Measurements from ENCODE around the gene ELMO2. TPM values are rescaled to one million over a fixed set of nuclear protein-coding genes. Genes with fewer than 3 reads are reported as not detected.

The ELMO2 gene
- total RNA-seq, 1 experiment from 2014 or later, result 28.4 TPM

DNA sequence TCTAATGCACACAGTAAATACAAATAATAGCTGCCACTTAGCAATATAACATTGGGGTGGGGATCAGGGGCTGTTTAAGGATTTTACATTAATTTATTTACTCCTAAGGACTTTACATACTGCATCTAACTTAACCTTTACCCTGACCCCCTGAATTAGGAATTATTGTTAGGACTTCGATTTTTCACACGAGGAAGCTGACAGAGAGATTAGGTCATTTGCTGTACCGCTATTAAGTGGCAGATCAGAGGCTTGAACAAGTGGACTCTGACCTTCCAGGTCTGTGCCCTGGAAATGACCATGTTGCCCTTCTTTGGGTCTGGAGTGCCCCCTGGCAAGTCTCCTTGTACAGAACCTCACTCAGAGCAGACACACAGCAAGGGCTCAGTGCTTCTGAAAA is 5.2 kb upstream of the ELMO2 start:
- Mint-ChIP-seq H3K9me3 (no peaks in the 10 kb centered on the region), H3K27me3 (ENCODE audit: low read depth) (peaks cover 16% of the 10 kb centered on the region), H3K27ac (no peak overlapping the region), H3K4me1 (peaks cover 18% of the 10 kb centered on the region), H3K36me3 (no peaks in the 10 kb centered on the region), H3K4me3 (no peak overlapping the region)
- TF ChIP-seq GRHL2 (CRISPR knock-in tag; IDR thresholded peaks at IDR 0.05; ENCODE audit: insufficient replicate concordance, severe bottlenecking) (no peak), MYBL2 (CRISPR knock-in tag; IDR thresholded peaks at IDR 0.05) (no peak), SMAD3 (CRISPR knock-in tag; IDR thresholded peaks at IDR 0.05; ENCODE audit: borderline replicate concordance) (no peak), SMAD4 (CRISPR knock-in tag; IDR thresholded peaks at IDR 0.05) (no peak)
- DNase-seq (ENCODE audit: low spot score), result no peak
- ATAC-seq, result no peak
- CTCF ChIA-PET, result interaction anchor here (0.7 to 1.5 kb wide), 4 partner anchors 11 to 204 kb away, joined by 3 to 4 read pairs (median 3); no protein-coding TSS in a partner anchor
- POLR2A ChIA-PET, result no interaction called here

DNA sequence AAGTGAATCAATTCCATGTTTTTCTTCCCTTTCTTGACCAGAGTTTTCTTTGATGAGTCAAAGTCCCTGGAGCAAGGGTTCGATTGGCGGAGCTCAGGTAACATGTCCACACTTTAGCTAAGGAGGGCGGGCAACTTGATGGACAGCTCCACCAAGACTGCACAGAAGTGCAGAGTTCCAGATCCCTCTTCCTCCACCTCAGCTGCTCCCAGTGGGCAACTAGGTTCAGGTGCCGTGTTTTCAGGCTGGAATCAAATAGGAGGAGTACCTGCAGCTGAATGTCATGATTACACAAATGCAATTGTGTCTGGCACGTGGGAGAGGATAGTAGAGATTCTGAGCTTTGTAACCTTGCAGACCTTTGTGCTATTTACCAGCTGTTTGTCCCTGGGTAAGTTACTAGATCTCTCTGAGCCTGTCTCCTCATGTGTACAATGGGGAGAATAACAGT is 1.9 kb upstream of the ELMO2 start:
- Mint-ChIP-seq H3K27me3 (ENCODE audit: low read depth) (peaks cover 16% of the 10 kb centered on the region), H3K4me3 (peak overlapping the region; percentile 93; the same call in 1 of the 2 replicates), H3K27ac (no peak overlapping the region), H3K4me1 (peaks cover 23% of the 10 kb centered on the region), H3K36me3 (no peaks in the 10 kb centered on the region), H3K9me3 (no peaks in the 10 kb centered on the region)
- TF ChIP-seq, protein P1, sequence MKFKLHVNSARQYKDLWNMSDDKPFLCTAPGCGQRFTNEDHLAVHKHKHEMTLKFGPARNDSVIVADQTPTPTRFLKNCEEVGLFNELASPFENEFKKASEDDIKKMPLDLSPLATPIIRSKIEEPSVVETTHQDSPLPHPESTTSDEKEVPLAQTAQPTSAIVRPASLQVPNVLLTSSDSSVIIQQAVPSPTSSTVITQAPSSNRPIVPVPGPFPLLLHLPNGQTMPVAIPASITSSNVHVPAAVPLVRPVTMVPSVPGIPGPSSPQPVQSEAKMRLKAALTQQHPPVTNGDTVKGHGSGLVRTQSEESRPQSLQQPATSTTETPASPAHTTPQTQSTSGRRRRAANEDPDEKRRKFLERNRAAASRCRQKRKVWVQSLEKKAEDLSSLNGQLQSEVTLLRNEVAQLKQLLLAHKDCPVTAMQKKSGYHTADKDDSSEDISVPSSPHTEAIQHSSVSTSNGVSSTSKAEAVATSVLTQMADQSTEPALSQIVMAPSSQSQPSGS (CRISPR knock-in tag; IDR thresholded peaks at IDR 0.05; ENCODE audit: borderline replicate concordance, low read depth), result no peak
- no peak for TF ChIP-seq ZNF416 (CRISPR knock-in tag; IDR thresholded peaks at IDR 0.05)
- no peak for ATAC-seq
- DNase-seq (ENCODE audit: low spot score), result no peak
- ChIA-PET POLR2A (no interaction called here), CTCF (interaction anchor here (0.8 to 1.4 kb wide), 3 partner anchors 8 to 101 kb away, joined by 3 to 6 read pairs (median 3); no protein-coding TSS in a partner anchor)

DNA sequence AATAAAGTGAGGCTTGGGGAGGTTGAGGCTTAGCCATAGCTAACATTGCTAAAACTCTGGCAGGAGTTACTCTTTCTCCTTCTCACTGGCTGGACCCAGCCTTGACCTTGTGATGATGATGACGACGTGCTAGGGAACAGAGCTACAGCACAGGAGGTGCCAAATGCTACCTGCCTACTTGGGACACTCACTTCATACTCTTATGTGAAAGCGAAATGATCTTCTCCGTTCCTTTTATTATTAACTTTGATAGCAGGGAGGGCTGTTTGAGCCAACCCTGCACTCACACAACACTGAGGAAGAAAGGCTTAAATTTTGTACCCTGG is 1.2 kb upstream of the ELMO2 start:
- CTCF ChIA-PET, result interaction anchor here (0.8 to 3.0 kb wide), 7 partner anchors 9 to 474 kb away, joined by 3 to 19 read pairs (median 6); no protein-coding TSS in a partner anchor
- Mint-ChIP-seq H3K27me3 (ENCODE audit: low read depth) (peaks cover 16% of the 10 kb centered on the region), H3K9me3 (no peaks in the 10 kb centered on the region), H3K4me1 (peaks cover 23% of the 10 kb centered on the region), H3K4me3 (peak overlapping the region; percentile 93), H3K36me3 (no peaks in the 10 kb centered on the region), H3K27ac (no peak overlapping the region)
- TF ChIP-seq PRRX2 (CRISPR knock-in tag; IDR thresholded peaks at IDR 0.05), result no peak
- TF ChIP-seq ELF4 (CRISPR knock-in tag; IDR thresholded peaks at IDR 0.05; ENCODE audit: low read depth), result no peak
- TF ChIP-seq RORB (CRISPR knock-in tag; IDR thresholded peaks at IDR 0.05), result no peak
- TF ChIP-seq, protein P2, sequence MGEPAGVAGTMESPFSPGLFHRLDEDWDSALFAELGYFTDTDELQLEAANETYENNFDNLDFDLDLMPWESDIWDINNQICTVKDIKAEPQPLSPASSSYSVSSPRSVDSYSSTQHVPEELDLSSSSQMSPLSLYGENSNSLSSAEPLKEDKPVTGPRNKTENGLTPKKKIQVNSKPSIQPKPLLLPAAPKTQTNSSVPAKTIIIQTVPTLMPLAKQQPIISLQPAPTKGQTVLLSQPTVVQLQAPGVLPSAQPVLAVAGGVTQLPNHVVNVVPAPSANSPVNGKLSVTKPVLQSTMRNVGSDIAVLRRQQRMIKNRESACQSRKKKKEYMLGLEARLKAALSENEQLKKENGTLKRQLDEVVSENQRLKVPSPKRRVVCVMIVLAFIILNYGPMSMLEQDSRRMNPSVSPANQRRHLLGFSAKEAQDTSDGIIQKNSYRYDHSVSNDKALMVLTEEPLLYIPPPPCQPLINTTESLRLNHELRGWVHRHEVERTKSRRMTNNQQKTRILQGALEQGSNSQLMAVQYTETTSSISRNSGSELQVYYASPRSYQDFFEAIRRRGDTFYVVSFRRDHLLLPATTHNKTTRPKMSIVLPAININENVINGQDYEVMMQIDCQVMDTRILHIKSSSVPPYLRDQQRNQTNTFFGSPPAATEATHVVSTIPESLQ (CRISPR knock-in tag; IDR thresholded peaks at IDR 0.05), result no peak
- no peak for TF ChIP-seq IRF2 (CRISPR knock-in tag; IDR thresholded peaks at IDR 0.05; ENCODE audit: borderline replicate concordance, low read depth)
- no peak for TF ChIP-seq NR1H2 (CRISPR knock-in tag; IDR thresholded peaks at IDR 0.05)
- TF ChIP-seq CREB1 (CRISPR knock-in tag; IDR thresholded peaks at IDR 0.05), result no peak
- ATAC-seq, result no peak
- POLR2A ChIA-PET, result interaction anchor here (1.8 kb wide), 1 partner anchor 43 kb away, joined by 8 read pairs; no protein-coding TSS in a partner anchor
- DNase-seq (ENCODE audit: low spot score), result no peak

DNA sequence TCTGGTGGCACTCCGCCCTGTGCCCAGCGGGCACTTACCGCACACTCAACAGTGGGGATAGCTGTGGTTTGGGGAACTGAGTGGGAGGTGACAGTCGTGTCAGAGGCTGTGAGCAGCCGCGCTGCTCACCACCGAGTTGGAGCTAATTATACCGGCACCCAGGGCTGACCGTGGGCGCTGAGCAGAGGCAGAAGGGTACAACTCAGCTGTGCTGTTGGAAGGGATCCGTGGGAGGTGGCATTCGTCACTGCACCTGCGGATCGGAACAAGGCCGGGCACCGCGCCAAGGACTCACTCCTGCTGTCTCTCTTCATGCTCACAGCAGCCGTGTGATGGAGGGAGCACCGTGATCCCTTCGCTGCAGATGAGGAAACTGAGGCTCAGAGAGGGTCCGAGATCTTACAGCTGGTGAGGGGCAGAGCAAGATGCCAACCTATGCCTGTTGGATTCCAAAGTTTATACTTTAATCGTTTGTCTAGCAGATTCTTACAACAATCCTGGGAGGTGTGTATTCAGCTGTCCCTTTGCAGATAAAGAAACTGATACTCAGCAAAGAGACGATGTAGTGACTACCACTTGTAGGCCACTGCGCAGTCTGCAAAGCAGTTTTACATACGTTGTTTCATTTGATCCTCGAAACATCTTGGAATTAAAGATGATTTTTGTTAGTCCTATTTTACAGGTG is 713 bp upstream of the ELMO2 start:
- ChIA-PET CTCF (interaction anchor here (0.8 to 3.0 kb wide), 14 partner anchors 11 to 473 kb away, joined by 3 to 19 read pairs (median 6); no protein-coding TSS in a partner anchor), POLR2A (interaction anchor here (0.7 to 1.8 kb wide), 3 partner anchors 43 to 398 kb away, joined by 4 to 8 read pairs (median 5); partner anchors contain the start of gene MMP9)
- Mint-ChIP-seq H3K4me1 (peaks cover 25% of the 10 kb centered on the region), H3K36me3 (no peaks in the 10 kb centered on the region), H3K27ac (no peak overlapping the region), H3K4me3 (peak overlapping the region; percentile 93), H3K27me3 (ENCODE audit: low read depth) (peaks cover 16% of the 10 kb centered on the region), H3K9me3 (no peaks in the 10 kb centered on the region)
- peak; percentile 22 for DNase-seq (ENCODE audit: low spot score)
- peak; percentile 1; the same call in 1 of the 2 replicates for ATAC-seq
- TF ChIP-seq SMAD3 (CRISPR knock-in tag; IDR thresholded peaks at IDR 0.05; ENCODE audit: borderline replicate concordance), result no peak
- TF ChIP-seq, protein P3, sequence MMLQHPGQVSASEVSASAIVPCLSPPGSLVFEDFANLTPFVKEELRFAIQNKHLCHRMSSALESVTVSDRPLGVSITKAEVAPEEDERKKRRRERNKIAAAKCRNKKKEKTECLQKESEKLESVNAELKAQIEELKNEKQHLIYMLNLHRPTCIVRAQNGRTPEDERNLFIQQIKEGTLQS (CRISPR knock-in tag; conservative IDR thresholded peaks at IDR 0.05), result no peak
- TF ChIP-seq, protein P4, sequence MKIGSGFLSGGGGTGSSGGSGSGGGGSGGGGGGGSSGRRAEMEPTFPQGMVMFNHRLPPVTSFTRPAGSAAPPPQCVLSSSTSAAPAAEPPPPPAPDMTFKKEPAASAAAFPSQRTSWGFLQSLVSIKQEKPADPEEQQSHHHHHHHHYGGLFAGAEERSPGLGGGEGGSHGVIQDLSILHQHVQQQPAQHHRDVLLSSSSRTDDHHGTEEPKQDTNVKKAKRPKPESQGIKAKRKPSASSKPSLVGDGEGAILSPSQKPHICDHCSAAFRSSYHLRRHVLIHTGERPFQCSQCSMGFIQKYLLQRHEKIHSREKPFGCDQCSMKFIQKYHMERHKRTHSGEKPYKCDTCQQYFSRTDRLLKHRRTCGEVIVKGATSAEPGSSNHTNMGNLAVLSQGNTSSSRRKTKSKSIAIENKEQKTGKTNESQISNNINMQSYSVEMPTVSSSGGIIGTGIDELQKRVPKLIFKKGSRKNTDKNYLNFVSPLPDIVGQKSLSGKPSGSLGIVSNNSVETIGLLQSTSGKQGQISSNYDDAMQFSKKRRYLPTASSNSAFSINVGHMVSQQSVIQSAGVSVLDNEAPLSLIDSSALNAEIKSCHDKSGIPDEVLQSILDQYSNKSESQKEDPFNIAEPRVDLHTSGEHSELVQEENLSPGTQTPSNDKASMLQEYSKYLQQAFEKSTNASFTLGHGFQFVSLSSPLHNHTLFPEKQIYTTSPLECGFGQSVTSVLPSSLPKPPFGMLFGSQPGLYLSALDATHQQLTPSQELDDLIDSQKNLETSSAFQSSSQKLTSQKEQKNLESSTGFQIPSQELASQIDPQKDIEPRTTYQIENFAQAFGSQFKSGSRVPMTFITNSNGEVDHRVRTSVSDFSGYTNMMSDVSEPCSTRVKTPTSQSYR (CRISPR knock-in tag; IDR thresholded peaks at IDR 0.05), result no peak
- TF ChIP-seq ATF1 (CRISPR knock-in tag; IDR thresholded peaks at IDR 0.05), result no peak
- TF ChIP-seq, protein P5, sequence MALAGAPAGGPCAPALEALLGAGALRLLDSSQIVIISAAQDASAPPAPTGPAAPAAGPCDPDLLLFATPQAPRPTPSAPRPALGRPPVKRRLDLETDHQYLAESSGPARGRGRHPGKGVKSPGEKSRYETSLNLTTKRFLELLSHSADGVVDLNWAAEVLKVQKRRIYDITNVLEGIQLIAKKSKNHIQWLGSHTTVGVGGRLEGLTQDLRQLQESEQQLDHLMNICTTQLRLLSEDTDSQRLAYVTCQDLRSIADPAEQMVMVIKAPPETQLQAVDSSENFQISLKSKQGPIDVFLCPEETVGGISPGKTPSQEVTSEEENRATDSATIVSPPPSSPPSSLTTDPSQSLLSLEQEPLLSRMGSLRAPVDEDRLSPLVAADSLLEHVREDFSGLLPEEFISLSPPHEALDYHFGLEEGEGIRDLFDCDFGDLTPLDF (CRISPR knock-in tag; IDR thresholded peaks at IDR 0.05), result no peak
- TF ChIP-seq MYBL2 (CRISPR knock-in tag; IDR thresholded peaks at IDR 0.05), result no peak
- TF ChIP-seq ZNF416 (CRISPR knock-in tag; IDR thresholded peaks at IDR 0.05), result no peak
- no peak for TF ChIP-seq TEAD1 (CRISPR knock-in tag; IDR thresholded peaks at IDR 0.05)
